CD4-positive, alpha-beta memory T cell (primary cell): Measurements from ENCODE around the gene FBXO42. TPM values are rescaled to one million over a fixed set of nuclear protein-coding genes. Genes with fewer than 3 reads are reported as not detected.

Source experiments
- CTCF ChIA-PET: fragments of 350-600 bp; sonication (Branson Sonifier 250); formaldehyde crosslinking; loops from one replicate; lab custom pipeline; 2021; ENCODE audit warnings: inconsistent platforms; ENCODE audit not compliant: partially characterized antibody; lab: Charles Lee
- POLR2A ChIA-PET: fragments of 350-600 bp; sonication (Branson Sonifier 250); formaldehyde crosslinking; loops from one replicate; lab custom pipeline; 2021; ENCODE audit not compliant: partially characterized antibody; lab: Charles Lee
- DNase-seq, 5 donors: peaks; one replicate each; pipeline versions ENCODE4 v3.0.0 to v3.0.0-alpha.2; 2020 to 2022; ENCODE audit warnings: mixed read lengths in 1 of 5
- H3K27ac ChIP-seq: one replicate; pipeline ENCODE4 v1.7.0; 2013; ENCODE audit warnings: low read depth, low read length
- H3K27me3 ChIP-seq: 2 replicates; pipeline ENCODE4 v1.7.0; 2013; ENCODE audit warnings: mild to moderate bottlenecking, low read length, moderate library complexity; ENCODE audit not compliant: insufficient read depth
- H3K36me3 ChIP-seq: 2 replicates; pipeline ENCODE4 v1.7.0; 2013; ENCODE audit warnings: mild to moderate bottlenecking, low read length, moderate library complexity; ENCODE audit not compliant: insufficient read depth
- H3K4me1 ChIP-seq: 2 replicates; pipeline ENCODE4 v1.7.0; 2013; ENCODE audit warnings: mild to moderate bottlenecking, low read length, moderate library complexity; ENCODE audit not compliant: insufficient read depth
- H3K4me3 ChIP-seq, 2 donors: one replicate each; pipeline ENCODE4 v1.7.0; 2013; ENCODE audit warnings: low read length in 2 of 2, mild to moderate bottlenecking in 1 of 2
- H3K9me3 ChIP-seq, 2 donors: one replicate each; pipeline ENCODE4 v1.7.0; 2013; ENCODE audit warnings: low read length in 2 of 2, control low read depth in 1 of 2; ENCODE audit not compliant: control insufficient read depth in 1 of 2
- H3K27ac Mint-ChIP-seq, 7 donors: one replicate each; pipeline ENCODE4 v1.8.0; 2020 to 2021; ENCODE audit warnings: mixed read lengths in 7 of 7, mild to moderate bottlenecking in 6 of 7, inconsistent platforms in 3 of 7, moderate library complexity in 3 of 7
- H3K27me3 Mint-ChIP-seq, 2 donors: one replicate each; pipeline ENCODE4 v1.8.0; 2020 to 2021; ENCODE audit warnings: mixed read lengths in 2 of 2
- H3K36me3 Mint-ChIP-seq, 2 donors: one replicate each; pipeline ENCODE4 v1.8.0; 2020 to 2021; ENCODE audit warnings: mixed read lengths in 2 of 2, inconsistent platforms in 1 of 2, mild to moderate bottlenecking in 1 of 2
- H3K4me1 Mint-ChIP-seq, 4 donors: one replicate each; pipeline ENCODE4 v1.8.0; 2020 to 2021; ENCODE audit warnings: mixed read lengths in 4 of 4, mild to moderate bottlenecking in 1 of 4
- H3K4me3 Mint-ChIP-seq, 8 donors: one replicate each; pipeline ENCODE4 v1.8.0; 2020 to 2021; ENCODE audit warnings: mixed read lengths in 8 of 8, mild to moderate bottlenecking in 7 of 8, moderate library complexity in 6 of 8, inconsistent platforms in 3 of 8
- H3K9me3 Mint-ChIP-seq, 8 donors: one replicate each; pipeline ENCODE4 v1.8.0; 2020 to 2021; ENCODE audit warnings: mixed read lengths in 8 of 8, mild to moderate bottlenecking in 5 of 8, inconsistent platforms in 3 of 8, moderate library complexity in 1 of 8
- intact Hi-C: fragments of 100-400 bp; cut with micrococcal nuclease; formaldehyde crosslinking; loops from one replicate; pipeline ENCODE4 v1.15.1; 2023
- polyA plus RNA-seq, 2 donors: library from polyadenylated mRNA; unstranded; fragments of 300-500 nt; fragmentation: Illumina TruSeq; gene quantifications; one replicate each; pipeline ENCODE4 v1.2.3, GENCODE V29; 2021
- total RNA-seq, 2 experiments: library from RNA; stranded (reverse); gene quantifications; one replicate each; pipeline ENCODE4 v1.2.3, GENCODE V29; 2021

FBXO42 gene
- total and polyA plus RNA-seq, 4 experiments from 2014 or later: 18.2 to 25.6 (median 22.2) TPM

- H3K27me3 ChIP-seq: no peaks in the 10 kb centered on the region
- intact Hi-C loops: no loop called here
- ChIA-PET CTCF (no interaction called here), POLR2A (no interaction called here)
- no peak overlapping the region for H3K27ac ChIP-seq
- H3K9me3 ChIP-seq: no peaks in the 10 kb centered on the region
- H3K4me3 Mint-ChIP-seq: no peak overlapping the region
- H3K4me3 ChIP-seq: no peak overlapping the region
- H3K36me3 ChIP-seq: peaks cover 9% of the 10 kb centered on the region
- H3K4me1 Mint-ChIP-seq: peaks cover 0 to 7% (median 3%) of the 10 kb centered on the region in 4 donors
- no peaks in the 10 kb centered on the region for H3K27me3 Mint-ChIP-seq
- H3K36me3 Mint-ChIP-seq: peaks cover 8 to 21% of the 10 kb centered on the region in 2 donors
- no peaks in the 10 kb centered on the region for H3K9me3 Mint-ChIP-seq
- H3K4me1 ChIP-seq: no peaks in the 10 kb centered on the region
- H3K27ac Mint-ChIP-seq: peak overlapping the region in 2 of 7 donors; percentile 5 to 73
- no peak for DNase-seq
These were observed 155.4 kb downstream of the FBXO42 start for GRCh38 chr1:16196874-16197273.

Other genes starting within 250 kb of the FBXO42 start
- not detected for gene EPHA2, start 196.4 kb downstream of the FBXO42 start, total RNA-seq
- not detected for gene EPHA2, start 196.4 kb downstream of the FBXO42 start, polyA plus RNA-seq
- gene ARHGEF19, start 139.8 kb downstream of the FBXO42 start, total RNA-seq: 10 to 100 TPM; 13.1 to 16.7 TPM
- gene ARHGEF19, start 139.8 kb downstream of the FBXO42 start, polyA plus RNA-seq: 10 to 100 TPM in 1 of 2 donors, 1 to 10 TPM in 1; 7.6 to 11.2 TPM
- gene CPLANE2, start 115.3 kb downstream of the FBXO42 start, total RNA-seq: 10 to 100 TPM; 11.5 to 13.6 TPM
- 1 to 10 TPM; 2.4 to 3.5 TPM for gene CPLANE2, start 115.3 kb downstream of the FBXO42 start, polyA plus RNA-seq
- 10 to 100 TPM; 79.1 to 81.0 TPM for gene SZRD1, start 14.8 kb upstream of the FBXO42 start, total RNA-seq
- gene SZRD1, start 14.8 kb upstream of the FBXO42 start, polyA plus RNA-seq: 10 to 100 TPM; 41.6 to 56.7 TPM
- not detected for gene SPATA21, start 84.9 kb upstream of the FBXO42 start, total RNA-seq
- not detected for gene SPATA21, start 84.9 kb upstream of the FBXO42 start, polyA plus RNA-seq
- 100 to 1,000 TPM; 154 to 165 TPM for gene NECAP2, start 88.2 kb upstream of the FBXO42 start, total RNA-seq
- 100 to 1,000 TPM; 243 to 341 TPM for gene NECAP2, start 88.2 kb upstream of the FBXO42 start, polyA plus RNA-seq
- gene RNU1-1, start 161.8 kb upstream of the FBXO42 start, total RNA-seq: 1,000 to 10,000 TPM; 3,010 to 3,866 TPM
- gene RNU1-1, start 161.8 kb upstream of the FBXO42 start, polyA plus RNA-seq: not detected